GM12878 (cell line): ENCODE results near the gene SLC3A2. TPM values are rescaled to one million over a fixed set of nuclear protein-coding genes. Genes with fewer than 3 reads are reported as not detected.
A peak's percentile ranks its signal among the peaks of the same experiment; 100 is the strongest.

Experiments used
- EP300 ChIP-seq, 2 experiments: fragments of 150-350 bp in 1 of 2; IDR thresholded peaks; 2 replicates each; pipeline ENCODE4 v1.6.1; 2011 to 2012; ENCODE audit warnings: low read depth in 2 of 2, low read length in 2 of 2, borderline replicate concordance in 1 of 2, improper control_type of control experiment in 1 of 2, inconsistent platforms in 1 of 2; ENCODE audit not compliant: control insufficient read depth in 1 of 2
- LARP7 ChIP-seq: fragments of 450-650 bp; IDR thresholded peaks from 2 replicates; pipeline ENCODE4 v1.6.1; 2017; ENCODE audit warnings: mild to moderate bottlenecking
- MXI1 ChIP-seq: fragments of 150-350 bp; IDR thresholded peaks from 2 replicates; pipeline ENCODE4 v1.6.1; 2011; ENCODE audit warnings: low read depth, mild to moderate bottlenecking, inconsistent platforms, low read length, improper control_type of control experiment
- POLR2A ChIP-seq: IDR thresholded peaks from 2 replicates; pipeline ENCODE4 v1.6.1; 2011; ENCODE audit warnings: low read depth, mild to moderate bottlenecking, low read length
- SMC3 ChIP-seq: IDR thresholded peaks from 2 replicates; pipeline ENCODE4 v1.6.1; 2011; ENCODE audit warnings: low read length, improper control_type of control experiment, borderline replicate concordance
- ZNF24 ChIP-seq: fragments of 450-650 bp; IDR thresholded peaks from 2 replicates; pipeline ENCODE4 v1.6.1; 2017; ENCODE audit warnings: antibody characterized with exemption, mild to moderate bottlenecking
- polyA plus RNA-seq, 11 experiments: library from polyadenylated mRNA; depleted of rRNA in 4 of 11; unstranded in 6 of 11; stranded (reverse) in 5 of 11; fragments of >200 nt; fragmentation: Nextera tagmentation in 4 of 11; fragmentation: Illumina TruSeq in 1 of 11; extraction: Ambion mirVana in 4 of 11; extraction: Trizol in 1 of 11; gene quantifications; 1 replicate in 1 of 11; 2 replicates in 10 of 11; pipeline versions ENCODE4 v1.2.1 to v1.2.3, GENCODE V29; 2011 to 2016; ENCODE audit warnings: inconsistent platforms in 2 of 11, missing spikeins in 2 of 11, low read depth in 1 of 11
- total RNA-seq, 4 experiments: library from RNA; depleted of rRNA in 3 of 4; stranded (reverse); fragments of >200 nt in 3 of 4; fragmentation: Illumina TruSeq in 1 of 4; extraction: Trizol in 1 of 4; gene quantifications; 2 replicates each; pipeline versions ENCODE4 v1.2.1 to v1.2.3, GENCODE V29; 2013 to 2021
- TF ChIP-seq, protein P1 (sequence below): fragments of 450-650 bp; IDR thresholded peaks from 2 replicates; pipeline ENCODE4 v1.6.1; 2016; ENCODE audit warnings: mild to moderate bottlenecking
- TF ChIP-seq, protein P2 (sequence below): IDR thresholded peaks from 2 replicates; pipeline ENCODE4 v1.6.1; 2011; ENCODE audit warnings: low read depth, low read length, improper control_type of control experiment, borderline replicate concordance
- TF ChIP-seq, protein P3 (sequence below): fragments of 150-350 bp; IDR thresholded peaks from 2 replicates; pipeline ENCODE4 v1.6.1; 2016; ENCODE audit warnings: low read depth, low read length

Gene SLC3A2
- total and polyA plus RNA-seq, 10 of the 15 experiments (the other 5 are each of a cell fraction or from before 2014, with no cell fraction given): 6.9 to 158 (median 106) TPM

DNA sequence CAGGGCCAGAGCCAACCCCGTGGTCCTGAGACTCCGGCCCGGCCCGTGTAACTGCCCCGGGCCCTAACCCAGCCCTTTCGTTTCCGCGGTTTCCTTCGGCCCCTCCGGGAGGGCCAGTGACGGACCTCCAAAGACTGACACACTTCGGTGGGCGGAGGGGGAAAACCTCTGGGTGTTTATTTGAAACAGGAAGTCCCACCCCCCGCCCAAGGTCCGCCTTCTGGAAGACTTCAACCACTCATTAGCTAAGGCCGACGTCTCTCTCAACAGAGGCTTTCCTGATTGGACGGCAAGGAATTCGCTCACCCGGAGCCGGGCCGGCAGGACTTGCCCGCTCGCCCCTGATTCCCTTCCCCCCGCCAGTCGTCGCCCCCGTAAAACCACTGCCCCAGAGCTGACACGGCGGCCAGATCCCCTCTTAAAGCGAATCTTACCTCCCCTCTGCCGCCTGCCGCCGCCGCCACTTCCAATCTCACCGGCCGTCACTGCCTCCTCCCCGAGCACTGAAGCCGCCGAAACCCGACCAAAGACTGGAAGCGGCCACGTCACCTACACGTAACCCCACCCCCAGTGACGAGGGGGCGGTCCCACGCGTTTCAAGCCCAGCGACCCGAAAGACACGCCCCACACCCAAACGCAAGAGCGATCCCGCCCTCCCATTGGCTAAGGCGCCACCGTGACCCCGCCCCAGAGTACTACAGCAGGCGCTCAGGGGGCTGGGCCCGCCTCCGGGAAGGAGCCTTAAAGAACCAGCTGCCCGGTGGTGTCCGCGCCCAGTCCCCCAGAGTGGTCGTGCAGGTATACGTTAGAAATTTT lies 49.0 kb upstream of the SLC3A2 start, which contains the start of gene STX5 (continued):
- TF ChIP-seq, protein P1, sequence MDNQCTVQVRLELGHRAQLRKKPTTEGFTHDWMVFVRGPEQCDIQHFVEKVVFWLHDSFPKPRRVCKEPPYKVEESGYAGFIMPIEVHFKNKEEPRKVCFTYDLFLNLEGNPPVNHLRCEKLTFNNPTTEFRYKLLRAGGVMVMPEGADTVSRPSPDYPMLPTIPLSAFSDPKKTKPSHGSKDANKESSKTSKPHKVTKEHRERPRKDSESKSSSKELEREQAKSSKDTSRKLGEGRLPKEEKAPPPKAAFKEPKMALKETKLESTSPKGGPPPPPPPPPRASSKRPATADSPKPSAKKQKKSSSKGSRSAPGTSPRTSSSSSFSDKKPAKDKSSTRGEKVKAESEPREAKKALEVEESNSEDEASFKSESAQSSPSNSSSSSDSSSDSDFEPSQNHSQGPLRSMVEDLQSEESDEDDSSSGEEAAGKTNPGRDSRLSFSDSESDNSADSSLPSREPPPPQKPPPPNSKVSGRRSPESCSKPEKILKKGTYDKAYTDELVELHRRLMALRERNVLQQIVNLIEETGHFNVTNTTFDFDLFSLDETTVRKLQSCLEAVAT: peak; percentile 82
- TF ChIP-seq, protein P2, sequence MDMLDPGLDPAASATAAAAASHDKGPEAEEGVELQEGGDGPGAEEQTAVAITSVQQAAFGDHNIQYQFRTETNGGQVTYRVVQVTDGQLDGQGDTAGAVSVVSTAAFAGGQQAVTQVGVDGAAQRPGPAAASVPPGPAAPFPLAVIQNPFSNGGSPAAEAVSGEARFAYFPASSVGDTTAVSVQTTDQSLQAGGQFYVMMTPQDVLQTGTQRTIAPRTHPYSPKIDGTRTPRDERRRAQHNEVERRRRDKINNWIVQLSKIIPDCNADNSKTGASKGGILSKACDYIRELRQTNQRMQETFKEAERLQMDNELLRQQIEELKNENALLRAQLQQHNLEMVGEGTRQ: peak; percentile 46
- TF ChIP-seq, protein P3, sequence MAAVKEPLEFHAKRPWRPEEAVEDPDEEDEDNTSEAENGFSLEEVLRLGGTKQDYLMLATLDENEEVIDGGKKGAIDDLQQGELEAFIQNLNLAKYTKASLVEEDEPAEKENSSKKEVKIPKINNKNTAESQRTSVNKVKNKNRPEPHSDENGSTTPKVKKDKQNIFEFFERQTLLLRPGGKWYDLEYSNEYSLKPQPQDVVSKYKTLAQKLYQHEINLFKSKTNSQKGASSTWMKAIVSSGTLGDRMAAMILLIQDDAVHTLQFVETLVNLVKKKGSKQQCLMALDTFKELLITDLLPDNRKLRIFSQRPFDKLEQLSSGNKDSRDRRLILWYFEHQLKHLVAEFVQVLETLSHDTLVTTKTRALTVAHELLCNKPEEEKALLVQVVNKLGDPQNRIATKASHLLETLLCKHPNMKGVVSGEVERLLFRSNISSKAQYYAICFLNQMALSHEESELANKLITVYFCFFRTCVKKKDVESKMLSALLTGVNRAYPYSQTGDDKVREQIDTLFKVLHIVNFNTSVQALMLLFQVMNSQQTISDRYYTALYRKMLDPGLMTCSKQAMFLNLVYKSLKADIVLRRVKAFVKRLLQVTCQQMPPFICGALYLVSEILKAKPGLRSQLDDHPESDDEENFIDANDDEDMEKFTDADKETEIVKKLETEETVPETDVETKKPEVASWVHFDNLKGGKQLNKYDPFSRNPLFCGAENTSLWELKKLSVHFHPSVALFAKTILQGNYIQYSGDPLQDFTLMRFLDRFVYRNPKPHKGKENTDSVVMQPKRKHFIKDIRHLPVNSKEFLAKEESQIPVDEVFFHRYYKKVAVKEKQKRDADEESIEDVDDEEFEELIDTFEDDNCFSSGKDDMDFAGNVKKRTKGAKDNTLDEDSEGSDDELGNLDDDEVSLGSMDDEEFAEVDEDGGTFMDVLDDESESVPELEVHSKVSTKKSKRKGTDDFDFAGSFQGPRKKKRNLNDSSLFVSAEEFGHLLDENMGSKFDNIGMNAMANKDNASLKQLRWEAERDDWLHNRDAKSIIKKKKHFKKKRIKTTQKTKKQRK: peak; percentile 94
- 0 out of 4 replicates have a peak, but pooled peaks of 1 of the 2 experiments have one; percentile 16 for TF ChIP-seq EP300 (IDR thresholded peaks at IDR 0.05; ENCODE audit: borderline replicate concordance in 1 of 2, control insufficient read depth in 1 of 2, low read depth in 2 of 2, low read length in 2 of 2)
- 0 out of 2 replicates have a peak, but pooled peaks have one; percentile 3 for TF ChIP-seq SMC3
- no peak for TF ChIP-seq ZNF24
- no peak for TF ChIP-seq MXI1
- no peak; the same call in 1 of the 2 replicates for TF ChIP-seq LARP7
- TF ChIP-seq POLR2A: peak; percentile 88
